ENCODE data around the gene ZNF710.

ZNF710 gene

GRCh38 chr15:90083954-90084607 lies 83.0 kb downstream of the ZNF710 start:
- Histone ChIP-seq H3K36me3 (ENCODE audit: control insufficient read depth, insufficient read depth, low read length) (peaks cover 47% of the 10 kb centered on the region), H3K27ac (ENCODE audit: low read depth, low read length) (peak overlapping the region; percentile 46), H3K4me1 (ENCODE audit: control insufficient read depth, insufficient read depth, low read length) (peaks cover 13% of the 10 kb centered on the region), H3K4me3 (ENCODE audit: low read length) (no peak overlapping the region), H3K27me3 (ENCODE audit: control insufficient read depth, insufficient read depth, low read length) (no peaks in the 10 kb centered on the region), H3K9ac (ENCODE audit: low read length) (no peak overlapping the region)

GRCh38 chr15:90084876-90085423 lies 83.8 kb downstream of the ZNF710 start:
- H3K4me1 ChIP-seq (ENCODE audit: control insufficient read depth, insufficient read depth, low read length): peaks cover 13% of the 10 kb centered on the region
- peaks cover 47% of the 10 kb centered on the region for H3K36me3 ChIP-seq (ENCODE audit: control insufficient read depth, insufficient read depth, low read length)
- H3K27ac ChIP-seq (ENCODE audit: low read depth, low read length): peak overlapping the region; percentile 28
- no peak overlapping the region for H3K4me3 ChIP-seq (ENCODE audit: low read length)
- no peaks in the 10 kb centered on the region for H3K27me3 ChIP-seq (ENCODE audit: control insufficient read depth, insufficient read depth, low read length)
- no peak overlapping the region for H3K9ac ChIP-seq (ENCODE audit: low read length)

GRCh38 chr15:90085565-90085964 lies 84.4 kb downstream of the ZNF710 start:
- Histone ChIP-seq H3K36me3 (ENCODE audit: control insufficient read depth, insufficient read depth, low read length) (peaks cover 44% of the 10 kb centered on the region), H3K9ac (ENCODE audit: low read length) (no peak overlapping the region), H3K4me1 (ENCODE audit: control insufficient read depth, insufficient read depth, low read length) (peaks cover 13% of the 10 kb centered on the region), H3K4me3 (ENCODE audit: low read length) (no peak overlapping the region), H3K27me3 (ENCODE audit: control insufficient read depth, insufficient read depth, low read length) (no peaks in the 10 kb centered on the region), H3K27ac (ENCODE audit: low read depth, low read length) (peak overlapping the region; percentile 28)

GRCh38 chr15:90086868-90087268 lies 85.7 kb downstream of the ZNF710 start:
- Histone ChIP-seq H3K4me3 (ENCODE audit: low read length) (no peak overlapping the region), H3K36me3 (ENCODE audit: control insufficient read depth, insufficient read depth, low read length) (peaks cover 41% of the 10 kb centered on the region), H3K9ac (ENCODE audit: low read length) (no peak overlapping the region), H3K4me1 (ENCODE audit: control insufficient read depth, insufficient read depth, low read length) (peaks cover 13% of the 10 kb centered on the region), H3K27ac (ENCODE audit: low read depth, low read length) (peak overlapping the region; percentile 7), H3K27me3 (ENCODE audit: control insufficient read depth, insufficient read depth, low read length) (no peaks in the 10 kb centered on the region)

GRCh38 chr15:90087454-90088154 lies 86.5 kb downstream of the ZNF710 start:
- no peak overlapping the region for H3K9ac ChIP-seq (ENCODE audit: low read length)
- H3K4me3 ChIP-seq (ENCODE audit: low read length): no peak overlapping the region
- peak overlapping the region; percentile 7 for H3K27ac ChIP-seq (ENCODE audit: low read depth, low read length)
- peaks cover 41% of the 10 kb centered on the region for H3K36me3 ChIP-seq (ENCODE audit: control insufficient read depth, insufficient read depth, low read length)
- H3K27me3 ChIP-seq (ENCODE audit: control insufficient read depth, insufficient read depth, low read length): no peaks in the 10 kb centered on the region
- peaks cover 12% of the 10 kb centered on the region for H3K4me1 ChIP-seq (ENCODE audit: control insufficient read depth, insufficient read depth, low read length)

- Histone ChIP-seq H3K9ac (ENCODE audit: low read length) (no peak overlapping the region), H3K27ac (ENCODE audit: low read depth, low read length) (no peak overlapping the region), H3K4me3 (ENCODE audit: low read length) (no peak overlapping the region), H3K27me3 (ENCODE audit: control insufficient read depth, insufficient read depth, low read length) (no peaks in the 10 kb centered on the region), H3K4me1 (ENCODE audit: control insufficient read depth, insufficient read depth, low read length) (peaks cover 9% of the 10 kb centered on the region), H3K36me3 (ENCODE audit: control insufficient read depth, insufficient read depth, low read length) (peaks cover 26% of the 10 kb centered on the region)
Measured at GRCh38 chr15:90090226-90090848, 89.2 kb downstream of the ZNF710 start.

GRCh38 chr15:90091156-90091931 lies 90.2 kb downstream of the ZNF710 start:
- Histone ChIP-seq H3K27me3 (ENCODE audit: control insufficient read depth, insufficient read depth, low read length) (no peaks in the 10 kb centered on the region), H3K9ac (ENCODE audit: low read length) (no peak overlapping the region), H3K4me1 (ENCODE audit: control insufficient read depth, insufficient read depth, low read length) (peaks cover 6% of the 10 kb centered on the region), H3K27ac (ENCODE audit: low read depth, low read length) (no peak overlapping the region), H3K36me3 (ENCODE audit: control insufficient read depth, insufficient read depth, low read length) (peaks cover 23% of the 10 kb centered on the region), H3K4me3 (ENCODE audit: low read length) (no peak overlapping the region)

- H3K27ac ChIP-seq (ENCODE audit: low read depth, low read length): peak overlapping the region; percentile 46
- H3K27me3 ChIP-seq (ENCODE audit: control insufficient read depth, insufficient read depth, low read length): no peaks in the 10 kb centered on the region
- H3K9ac ChIP-seq (ENCODE audit: low read length): no peak overlapping the region
- H3K4me3 ChIP-seq (ENCODE audit: low read length): no peak overlapping the region
- H3K36me3 ChIP-seq (ENCODE audit: control insufficient read depth, insufficient read depth, low read length): no peaks in the 10 kb centered on the region
- peaks cover 29% of the 10 kb centered on the region for H3K4me1 ChIP-seq (ENCODE audit: control insufficient read depth, insufficient read depth, low read length)
Measured at GRCh38 chr15:90095521-90095959, 94.4 kb downstream of the ZNF710 start.

GRCh38 chr15:90097475-90097874 lies 96.4 kb downstream of the ZNF710 start:
- H3K36me3 ChIP-seq (ENCODE audit: control insufficient read depth, insufficient read depth, low read length): no peaks in the 10 kb centered on the region
- H3K27me3 ChIP-seq (ENCODE audit: control insufficient read depth, insufficient read depth, low read length): no peaks in the 10 kb centered on the region
- H3K9ac ChIP-seq (ENCODE audit: low read length): no peak overlapping the region
- peak overlapping the region; percentile 95 for H3K27ac ChIP-seq (ENCODE audit: low read depth, low read length)
- no peak overlapping the region for H3K4me3 ChIP-seq (ENCODE audit: low read length)
- peaks cover 36% of the 10 kb centered on the region for H3K4me1 ChIP-seq (ENCODE audit: control insufficient read depth, insufficient read depth, low read length)

GRCh38 chr15:90099072-90099867 lies 98.1 kb downstream of the ZNF710 start:
- Histone ChIP-seq H3K4me1 (ENCODE audit: control insufficient read depth, insufficient read depth, low read length) (peaks cover 48% of the 10 kb centered on the region), H3K4me3 (ENCODE audit: low read length) (no peak overlapping the region), H3K9ac (ENCODE audit: low read length) (no peak overlapping the region), H3K27ac (ENCODE audit: low read depth, low read length) (peak overlapping the region; percentile 95), H3K36me3 (ENCODE audit: control insufficient read depth, insufficient read depth, low read length) (no peaks in the 10 kb centered on the region), H3K27me3 (ENCODE audit: control insufficient read depth, insufficient read depth, low read length) (no peaks in the 10 kb centered on the region)

All from rectal smooth muscle tissue (tissue), 1 donor.